IPS-15b (cell line): ENCODE data around the gene VANGL2.

Experiments used
- H3K27me3 ChIP-seq: one replicate; pipeline ENCODE4 v1.6.1; 2013; ENCODE audit warnings: low read length; ENCODE audit not compliant: control insufficient read depth, insufficient read depth
- H3K36me3 ChIP-seq: one replicate; pipeline ENCODE4 v1.6.1; 2013; ENCODE audit warnings: low read length; ENCODE audit not compliant: control insufficient read depth, insufficient read depth
- H3K4me1 ChIP-seq: one replicate; pipeline ENCODE4 v1.6.1; 2013; ENCODE audit warnings: mild to moderate bottlenecking, low read length; ENCODE audit not compliant: control insufficient read depth, insufficient read depth
- H3K4me3 ChIP-seq: one replicate; pipeline ENCODE4 v1.5.1; 2013; ENCODE audit warnings: low read depth, low read length
- H3K9ac ChIP-seq: one replicate; pipeline ENCODE4 v1.6.1; 2013; ENCODE audit warnings: low read depth, mild to moderate bottlenecking, low read length
- H3K9me3 ChIP-seq: one replicate; pipeline ENCODE4 v1.6.1; 2013; ENCODE audit warnings: mild to moderate bottlenecking, low read length; ENCODE audit not compliant: control insufficient read depth, insufficient read depth

VANGL2 gene

GRCh38 chr1:160362168-160362957 is 38.0 kb upstream of the VANGL2 start:
- peaks cover 27% of the 10 kb centered on the region for H3K4me1 ChIP-seq
- peaks cover 4% of the 10 kb centered on the region for H3K36me3 ChIP-seq
- H3K4me3 ChIP-seq, result no peak overlapping the region
- H3K9ac ChIP-seq, result no peak overlapping the region
- H3K9me3 ChIP-seq, result no peaks in the 10 kb centered on the region
- H3K27me3 ChIP-seq, result no peaks in the 10 kb centered on the region

- Histone ChIP-seq H3K27me3 (no peaks in the 10 kb centered on the region), H3K9me3 (no peaks in the 10 kb centered on the region), H3K4me3 (no peak overlapping the region), H3K9ac (no peak overlapping the region), H3K4me1 (peaks cover 29% of the 10 kb centered on the region), H3K36me3 (no peaks in the 10 kb centered on the region)
These were observed 37.4 kb upstream of the VANGL2 start for GRCh38 chr1:160363010-160363409.

DNA sequence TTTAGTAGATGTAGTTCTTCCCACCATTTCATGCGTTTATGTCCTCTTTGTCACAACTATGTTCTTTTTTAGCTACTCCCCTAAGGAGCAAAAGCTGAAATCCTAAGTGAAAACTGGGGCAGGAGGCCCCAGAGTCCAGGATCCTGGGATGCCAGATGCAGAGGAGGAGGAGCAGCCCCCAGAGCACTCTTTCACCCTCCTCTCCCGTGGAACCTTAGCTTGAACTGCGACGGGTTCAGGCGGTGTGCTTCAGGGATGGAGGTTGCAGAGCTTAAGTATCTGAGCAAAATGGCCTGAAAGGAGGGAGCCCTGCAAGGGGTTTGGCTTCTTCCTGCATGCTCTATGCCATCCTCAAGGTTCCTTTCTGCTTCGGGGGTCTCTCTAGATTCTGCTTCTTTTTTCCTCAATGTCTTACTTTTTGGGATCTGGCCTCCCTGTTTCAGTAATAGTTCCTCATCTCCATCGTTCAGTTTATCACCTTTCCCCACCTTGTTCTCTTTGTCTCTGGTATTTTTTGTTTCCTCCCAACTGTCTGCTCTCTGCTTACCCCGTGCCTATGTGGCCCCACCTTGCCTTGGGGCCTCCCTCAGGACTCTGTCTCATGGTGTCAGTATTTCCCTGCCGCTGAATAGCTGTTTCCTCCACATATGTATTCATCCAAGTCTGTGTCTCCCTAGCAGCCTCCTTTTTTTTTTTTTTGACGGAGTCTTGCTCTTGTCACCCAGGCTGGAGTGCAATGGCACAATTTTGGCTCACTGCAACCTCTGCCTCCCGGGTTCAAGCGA is 36.2 kb upstream of the VANGL2 start:
- Histone ChIP-seq H3K27me3 (no peaks in the 10 kb centered on the region), H3K36me3 (no peaks in the 10 kb centered on the region), H3K4me1 (peaks cover 29% of the 10 kb centered on the region), H3K9me3 (no peaks in the 10 kb centered on the region), H3K9ac (no peak overlapping the region), H3K4me3 (no peak overlapping the region)

GRCh38 chr1:160365325-160365724 is 35.0 kb upstream of the VANGL2 start:
- Histone ChIP-seq H3K27me3 (no peaks in the 10 kb centered on the region), H3K9ac (no peak overlapping the region), H3K36me3 (no peaks in the 10 kb centered on the region), H3K4me3 (no peak overlapping the region), H3K9me3 (no peaks in the 10 kb centered on the region), H3K4me1 (peaks cover 33% of the 10 kb centered on the region)

DNA sequence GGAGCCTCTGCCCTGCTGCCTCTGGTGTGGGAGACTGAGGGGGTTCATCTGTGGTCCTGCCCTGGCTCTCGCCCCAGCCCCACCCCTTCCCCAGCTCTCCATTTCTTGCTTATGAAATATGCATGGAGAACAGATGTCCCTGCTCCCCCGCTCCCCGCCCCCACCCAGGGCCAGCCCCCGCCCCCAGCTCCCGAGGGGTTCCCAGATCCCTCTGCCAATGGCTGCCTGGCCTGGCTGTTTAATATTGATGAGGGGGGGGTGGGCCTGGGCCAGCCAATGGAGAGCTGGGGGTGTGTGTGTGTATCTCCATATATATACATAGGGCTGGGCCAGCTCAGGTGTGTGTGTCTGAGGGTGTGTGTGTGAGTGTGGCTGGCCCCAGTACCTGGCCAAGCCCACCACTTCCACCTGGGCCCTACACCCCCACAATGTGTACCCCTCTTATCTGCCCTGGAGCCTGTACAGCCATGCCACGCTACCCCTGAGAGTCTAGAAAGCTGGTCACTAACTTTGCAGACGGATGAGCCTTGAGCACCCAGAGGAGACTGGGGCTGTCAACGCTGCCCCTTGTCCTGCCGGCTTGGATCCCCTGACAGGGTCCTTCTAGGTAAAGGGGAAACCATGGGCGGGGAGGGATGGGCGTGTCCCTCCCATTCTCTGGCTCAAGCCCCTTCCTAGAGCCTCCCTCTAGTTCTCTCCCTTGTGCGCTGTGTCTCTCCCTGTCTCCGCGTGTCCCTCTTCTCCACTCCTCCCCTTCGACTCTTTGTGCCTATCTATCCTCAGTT is 33.4 kb upstream of the VANGL2 start, which contains the start of gene NHLH1:
Gene NHLH1 (plus strand): TSS at position 341 of the 785 bp plus-strand sequence. CDS start 3,661 bp downstream, outside the sequence.
- Histone ChIP-seq H3K36me3 (no peaks in the 10 kb centered on the region), H3K4me3 (no peak within 1 kb of the TSS), H3K4me1 (peaks cover 30% of the 10 kb centered on the region), H3K27me3 (no peaks in the 10 kb centered on the region), H3K9me3 (no peaks in the 10 kb centered on the region), H3K9ac (no peak within 1 kb of the TSS)

DNA sequence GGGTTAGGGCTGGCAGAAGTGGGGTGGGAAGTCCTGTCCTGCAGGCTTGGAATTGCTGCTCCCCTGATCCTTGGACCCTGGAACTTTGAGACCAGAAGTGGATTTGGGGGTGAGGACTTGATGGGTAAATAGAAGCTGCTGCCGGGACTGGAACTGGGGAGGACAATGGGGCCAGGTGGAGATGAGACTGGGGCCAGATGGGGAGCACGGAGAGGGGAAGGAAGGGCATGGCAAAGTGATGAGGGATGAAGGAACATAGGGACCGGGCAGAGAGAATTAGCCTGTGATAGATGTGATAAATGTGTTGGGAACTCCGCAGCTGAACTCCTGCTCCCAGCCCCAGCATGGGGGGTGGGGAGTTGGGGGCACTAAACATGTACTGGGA is 32.9 kb upstream of the VANGL2 start:
- Histone ChIP-seq H3K4me1 (peaks cover 26% of the 10 kb centered on the region), H3K27me3 (no peaks in the 10 kb centered on the region), H3K9ac (no peak overlapping the region), H3K36me3 (no peaks in the 10 kb centered on the region), H3K9me3 (no peaks in the 10 kb centered on the region), H3K4me3 (no peak overlapping the region)

- H3K4me3 ChIP-seq, result no peak overlapping the region
- H3K4me1 ChIP-seq, result peaks cover 20% of the 10 kb centered on the region
- H3K27me3 ChIP-seq, result no peaks in the 10 kb centered on the region
- H3K36me3 ChIP-seq, result no peaks in the 10 kb centered on the region
- no peaks in the 10 kb centered on the region for H3K9me3 ChIP-seq
- no peak overlapping the region for H3K9ac ChIP-seq
These were observed 32.1 kb upstream of the VANGL2 start for GRCh38 chr1:160367934-160368923.

DNA sequence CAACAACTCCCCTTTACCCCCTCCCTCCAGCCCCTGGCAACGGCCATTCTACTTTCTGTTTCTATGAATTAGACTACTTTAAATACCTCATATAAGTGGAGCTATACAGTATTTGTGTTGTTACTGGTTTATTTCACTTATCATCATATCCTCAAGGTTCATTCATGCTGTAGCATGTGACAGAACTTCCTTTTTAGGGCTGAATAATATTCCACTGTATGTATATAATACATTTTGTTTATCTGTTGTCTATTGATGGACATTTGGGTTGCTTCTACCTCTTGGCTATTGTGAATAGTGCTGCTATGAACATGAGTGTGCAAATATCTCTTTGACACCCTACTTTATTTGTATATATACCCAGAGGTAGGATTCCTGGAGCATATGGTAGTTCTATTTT is 31.3 kb upstream of the VANGL2 start:
- Histone ChIP-seq H3K9me3 (no peaks in the 10 kb centered on the region), H3K4me3 (no peak overlapping the region), H3K36me3 (no peaks in the 10 kb centered on the region), H3K4me1 (peaks cover 19% of the 10 kb centered on the region), H3K27me3 (no peaks in the 10 kb centered on the region), H3K9ac (no peak overlapping the region)

DNA sequence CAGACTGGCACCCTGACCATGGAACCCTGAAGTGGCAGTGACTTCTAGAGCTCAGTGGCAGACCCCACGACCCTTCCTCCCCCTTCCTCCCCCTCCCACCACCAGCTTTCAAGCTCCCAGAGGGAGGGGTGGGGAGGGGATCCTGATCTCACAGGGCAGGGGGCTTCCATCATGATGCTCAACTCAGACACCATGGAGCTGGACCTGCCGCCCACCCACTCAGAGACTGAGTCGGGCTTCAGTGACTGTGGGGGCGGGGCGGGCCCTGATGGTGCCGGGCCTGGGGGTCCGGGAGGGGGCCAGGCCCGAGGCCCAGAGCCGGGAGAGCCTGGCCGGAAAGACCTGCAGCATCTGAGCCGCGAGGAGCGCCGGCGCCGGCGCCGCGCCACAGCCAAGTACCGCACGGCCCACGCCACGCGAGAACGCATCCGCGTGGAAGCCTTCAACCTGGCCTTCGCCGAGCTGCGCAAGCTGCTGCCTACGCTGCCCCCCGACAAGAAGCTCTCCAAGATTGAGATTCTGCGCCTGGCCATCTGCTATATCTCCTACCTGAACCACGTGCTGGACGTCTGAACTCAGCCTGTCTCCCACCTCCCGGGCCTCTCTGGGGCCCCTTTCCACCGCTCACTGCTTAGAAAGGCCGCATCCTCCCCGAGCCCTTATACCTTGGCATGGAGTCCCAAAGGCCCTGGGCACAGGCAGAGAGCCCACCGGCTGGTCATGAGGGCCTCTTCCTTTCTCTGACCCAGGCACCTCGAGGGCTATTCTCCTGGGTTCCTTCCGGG is 29.6 kb upstream of the VANGL2 start:
- Histone ChIP-seq H3K9ac (no peak overlapping the region), H3K27me3 (no peaks in the 10 kb centered on the region), H3K4me1 (peaks cover 32% of the 10 kb centered on the region), H3K36me3 (no peaks in the 10 kb centered on the region), H3K9me3 (no peaks in the 10 kb centered on the region), H3K4me3 (no peak overlapping the region)

DNA sequence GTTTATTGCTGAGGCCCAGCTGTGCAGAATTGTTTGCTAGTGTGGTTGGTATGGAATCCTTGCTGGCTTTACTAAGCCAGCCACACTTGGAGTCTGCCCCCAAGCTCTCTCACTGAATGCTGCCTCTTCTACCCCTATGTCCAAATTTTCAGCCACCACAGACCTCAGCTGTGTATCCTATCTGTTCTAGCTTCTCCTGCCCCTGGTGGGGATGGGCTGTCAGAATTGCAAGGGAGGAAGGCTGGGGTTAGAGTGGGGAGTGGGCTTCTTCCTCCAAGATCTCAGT is 29.1 kb upstream of the VANGL2 start:
- Histone ChIP-seq H3K4me1 (peaks cover 32% of the 10 kb centered on the region), H3K9ac (no peak overlapping the region), H3K4me3 (no peak overlapping the region), H3K9me3 (no peaks in the 10 kb centered on the region), H3K36me3 (no peaks in the 10 kb centered on the region), H3K27me3 (no peaks in the 10 kb centered on the region)
